Astrocyte (in vitro differentiated cells and primary cell): ENCODE measurements around the gene SLC43A1. TPM values are rescaled to one million over a fixed set of nuclear protein-coding genes. Genes with fewer than 3 reads are reported as not detected.

Experiments
- DNase-seq: peaks from one replicate; pipeline ENCODE4 v3.0.0-alpha.2; 2010; ENCODE audit warnings: low read depth
- FAIRE-seq: peaks from 2 replicates; lab custom pipeline; 2011; peaks lifted over from hg19 to GRCh38; lab: Jason Lieb, UNC
- H2AFZ ChIP-seq: 2 replicates; pipeline ENCODE4 v1.6.0; 2012; ENCODE audit warnings: low read depth, low read length, inconsistent platforms
- H3K27ac ChIP-seq: 2 replicates; pipeline ENCODE4 v1.5.1; 2011; ENCODE audit warnings: low read depth, low read length, inconsistent platforms
- H3K27me3 ChIP-seq: 2 replicates; pipeline ENCODE4 v1.6.0; 2011; ENCODE audit warnings: low read length, inconsistent platforms; ENCODE audit not compliant: insufficient read depth
- H3K36me3 ChIP-seq: 2 replicates; pipeline ENCODE4 v1.5.1; 2011; ENCODE audit warnings: low read length, inconsistent platforms; ENCODE audit not compliant: insufficient read depth
- H3K4me1 ChIP-seq: 2 replicates; pipeline ENCODE4 v1.5.1; 2011; ENCODE audit warnings: low read length, inconsistent platforms; ENCODE audit not compliant: insufficient read depth
- H3K4me2 ChIP-seq: 2 replicates; pipeline ENCODE4 v1.6.0; 2012; ENCODE audit warnings: low read length, inconsistent platforms
- H3K4me3 ChIP-seq: 2 replicates; pipeline ENCODE4 v1.5.1; 2011; ENCODE audit warnings: low read depth, mild to moderate bottlenecking, low read length, inconsistent platforms; ENCODE audit not compliant: insufficient read depth
- H3K79me2 ChIP-seq: 2 replicates; pipeline ENCODE4 v1.6.0; 2012; ENCODE audit warnings: mild to moderate bottlenecking, low read length, inconsistent platforms; ENCODE audit not compliant: insufficient read depth
- H3K9ac ChIP-seq: 2 replicates; pipeline ENCODE4 v1.6.0; 2012; ENCODE audit warnings: mild to moderate bottlenecking, low read length, inconsistent platforms
- H3K9me3 ChIP-seq: 2 replicates; pipeline ENCODE4 v1.5.1; 2012; ENCODE audit warnings: low read depth, mild to moderate bottlenecking, low read length, inconsistent platforms; ENCODE audit not compliant: insufficient read depth
- H4K20me1 ChIP-seq: 2 replicates; pipeline ENCODE4 v1.6.0; 2012; ENCODE audit warnings: low read length, inconsistent platforms; ENCODE audit not compliant: insufficient read depth
- H3K27ac Mint-ChIP-seq: one replicate; pipeline ENCODE4 v1.8.0; 2021; ENCODE audit warnings: mild to moderate bottlenecking, mixed read lengths; ENCODE audit not compliant: unreplicated experiment
- H3K27me3 Mint-ChIP-seq: one replicate; pipeline ENCODE4 v1.8.0; 2021; ENCODE audit warnings: low read depth, mixed read lengths; ENCODE audit not compliant: unreplicated experiment
- H3K36me3 Mint-ChIP-seq: one replicate; pipeline ENCODE4 v1.8.0; 2021; ENCODE audit warnings: low read depth, mixed read lengths; ENCODE audit not compliant: unreplicated experiment
- H3K4me1 Mint-ChIP-seq: one replicate; pipeline ENCODE4 v1.8.0; 2021; ENCODE audit warnings: low read depth, mixed read lengths; ENCODE audit not compliant: unreplicated experiment
- H3K4me3 Mint-ChIP-seq: one replicate; pipeline ENCODE4 v1.8.0; 2021; ENCODE audit warnings: mild to moderate bottlenecking, moderate library complexity, mixed read lengths; ENCODE audit not compliant: unreplicated experiment
- H3K9me3 Mint-ChIP-seq: one replicate; pipeline ENCODE4 v1.8.0; 2021; ENCODE audit warnings: mild to moderate bottlenecking, mixed read lengths; ENCODE audit not compliant: unreplicated experiment
- EZH2 ChIP-seq: IDR thresholded peaks from 2 replicates; pipeline ENCODE4 v1.6.1; 2012; ENCODE audit warnings: mild to moderate bottlenecking, low read length, inconsistent platforms; ENCODE audit not compliant: insufficient read depth
- total RNA-seq: library from RNA; stranded (reverse); gene quantifications from 2 replicates; pipeline ENCODE4 v1.2.1, GENCODE V29; 2021
- TF ChIP-seq, protein P1 (sequence below): IDR thresholded peaks from 2 replicates; pipeline ENCODE4 v1.5.1; 2011; ENCODE audit warnings: low read depth, mild to moderate bottlenecking, inconsistent platforms, low read length, moderate library complexity; ENCODE audit not compliant: insufficient read depth

The SLC43A1 gene
- total RNA-seq, 1 donor from 2014 or later: 3.5 TPM

DNA sequence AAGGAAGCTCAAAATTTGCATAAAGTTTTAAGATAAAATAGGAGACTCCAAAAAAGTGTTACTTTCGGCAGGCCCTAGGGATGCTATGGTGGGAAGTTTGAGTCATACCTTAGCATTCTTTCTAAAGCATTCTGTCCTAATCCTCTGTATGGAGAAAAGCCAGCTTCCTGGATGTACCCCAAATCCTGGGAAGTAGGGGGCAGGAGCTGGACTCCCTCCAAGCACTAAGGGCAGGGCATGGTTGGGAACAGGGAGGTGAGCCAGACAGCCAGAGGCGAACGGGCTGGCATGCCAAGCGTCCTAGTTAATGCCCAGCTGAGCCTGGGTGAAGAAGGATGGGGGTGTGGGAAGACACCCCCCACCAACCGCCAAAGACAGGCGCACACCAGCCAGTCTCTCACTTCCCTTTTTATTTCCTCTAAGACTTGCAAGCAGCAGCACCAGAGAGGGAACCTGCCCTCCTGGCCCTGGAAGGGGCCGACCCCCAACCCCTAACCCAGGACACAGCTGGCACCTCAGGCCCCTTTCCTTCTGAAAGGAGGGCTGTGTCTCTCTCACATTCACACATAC is 31.3 kb downstream of the SLC43A1 start:
- Histone ChIP-seq H3K4me3 (no peak overlapping the region), H2AFZ (no peak overlapping the region), H4K20me1 (no peaks in the 10 kb centered on the region), H3K4me2 (no peak overlapping the region), H3K27me3 (peaks cover 38% of the 10 kb centered on the region), H3K27ac (no peak overlapping the region), H3K4me1 (peaks cover 7% of the 10 kb centered on the region), H3K9me3 (no peaks in the 10 kb centered on the region), H3K9ac (no peak overlapping the region), H3K36me3 (no peaks in the 10 kb centered on the region), H3K79me2 (no peaks in the 10 kb centered on the region)
- peaks cover 8% of the 10 kb centered on the region for H3K36me3 Mint-ChIP-seq
- H3K4me3 Mint-ChIP-seq: no peak overlapping the region
- FAIRE-seq: no peak
- peaks cover 64% of the 10 kb centered on the region for H3K27me3 Mint-ChIP-seq
- no peak for DNase-seq
- H3K4me1 Mint-ChIP-seq: peaks cover 2% of the 10 kb centered on the region
- peaks cover 4% of the 10 kb centered on the region for H3K9me3 Mint-ChIP-seq
- TF ChIP-seq EZH2: no peak
- TF ChIP-seq, protein P1, sequence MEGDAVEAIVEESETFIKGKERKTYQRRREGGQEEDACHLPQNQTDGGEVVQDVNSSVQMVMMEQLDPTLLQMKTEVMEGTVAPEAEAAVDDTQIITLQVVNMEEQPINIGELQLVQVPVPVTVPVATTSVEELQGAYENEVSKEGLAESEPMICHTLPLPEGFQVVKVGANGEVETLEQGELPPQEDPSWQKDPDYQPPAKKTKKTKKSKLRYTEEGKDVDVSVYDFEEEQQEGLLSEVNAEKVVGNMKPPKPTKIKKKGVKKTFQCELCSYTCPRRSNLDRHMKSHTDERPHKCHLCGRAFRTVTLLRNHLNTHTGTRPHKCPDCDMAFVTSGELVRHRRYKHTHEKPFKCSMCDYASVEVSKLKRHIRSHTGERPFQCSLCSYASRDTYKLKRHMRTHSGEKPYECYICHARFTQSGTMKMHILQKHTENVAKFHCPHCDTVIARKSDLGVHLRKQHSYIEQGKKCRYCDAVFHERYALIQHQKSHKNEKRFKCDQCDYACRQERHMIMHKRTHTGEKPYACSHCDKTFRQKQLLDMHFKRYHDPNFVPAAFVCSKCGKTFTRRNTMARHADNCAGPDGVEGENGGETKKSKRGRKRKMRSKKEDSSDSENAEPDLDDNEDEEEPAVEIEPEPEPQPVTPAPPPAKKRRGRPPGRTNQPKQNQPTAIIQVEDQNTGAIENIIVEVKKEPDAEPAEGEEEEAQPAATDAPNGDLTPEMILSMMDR: no peak
- no peak overlapping the region for H3K27ac Mint-ChIP-seq

DNA sequence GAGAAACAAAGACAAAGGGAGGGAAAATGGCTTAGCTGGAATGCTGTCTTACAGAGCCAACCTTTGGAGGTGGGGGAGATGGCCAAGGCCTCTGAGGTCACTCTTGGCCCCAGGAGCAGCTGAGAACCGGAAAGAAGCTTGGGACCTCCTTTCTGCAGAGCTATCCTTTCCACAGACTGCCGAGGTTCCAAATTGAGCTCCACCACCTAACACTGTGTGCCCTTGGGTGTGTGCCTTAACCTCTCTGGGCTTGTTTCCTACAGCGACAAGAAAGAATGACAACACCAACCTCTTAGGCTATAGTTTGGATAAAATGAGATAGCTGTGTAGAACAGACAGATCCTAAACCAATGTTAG is 32.0 kb downstream of the SLC43A1 start:
- no peak overlapping the region for H3K4me3 ChIP-seq
- no peaks in the 10 kb centered on the region for H3K9me3 ChIP-seq
- peaks cover 39% of the 10 kb centered on the region for H3K27me3 ChIP-seq
- H3K9me3 Mint-ChIP-seq: peaks cover 4% of the 10 kb centered on the region
- no peaks in the 10 kb centered on the region for H4K20me1 ChIP-seq
- H3K36me3 Mint-ChIP-seq: peaks cover 5% of the 10 kb centered on the region
- H3K27ac Mint-ChIP-seq: no peak overlapping the region
- H2AFZ ChIP-seq: peak overlapping the region; percentile 69
- FAIRE-seq (no peak), DNase-seq (no peak)
- no peak for TF ChIP-seq EZH2
- TF ChIP-seq, protein P1: no peak
- no peak overlapping the region for H3K9ac ChIP-seq
- H3K27me3 Mint-ChIP-seq: peaks cover 65% of the 10 kb centered on the region
- H3K4me1 Mint-ChIP-seq: peaks cover 2% of the 10 kb centered on the region
- H3K4me2 ChIP-seq: peak overlapping the region; percentile 84
- no peaks in the 10 kb centered on the region for H3K36me3 ChIP-seq
- peaks cover 7% of the 10 kb centered on the region for H3K4me1 ChIP-seq
- H3K79me2 ChIP-seq: no peaks in the 10 kb centered on the region
- H3K4me3 Mint-ChIP-seq: peak overlapping the region; percentile 67
- H3K27ac ChIP-seq: no peak overlapping the region

DNA sequence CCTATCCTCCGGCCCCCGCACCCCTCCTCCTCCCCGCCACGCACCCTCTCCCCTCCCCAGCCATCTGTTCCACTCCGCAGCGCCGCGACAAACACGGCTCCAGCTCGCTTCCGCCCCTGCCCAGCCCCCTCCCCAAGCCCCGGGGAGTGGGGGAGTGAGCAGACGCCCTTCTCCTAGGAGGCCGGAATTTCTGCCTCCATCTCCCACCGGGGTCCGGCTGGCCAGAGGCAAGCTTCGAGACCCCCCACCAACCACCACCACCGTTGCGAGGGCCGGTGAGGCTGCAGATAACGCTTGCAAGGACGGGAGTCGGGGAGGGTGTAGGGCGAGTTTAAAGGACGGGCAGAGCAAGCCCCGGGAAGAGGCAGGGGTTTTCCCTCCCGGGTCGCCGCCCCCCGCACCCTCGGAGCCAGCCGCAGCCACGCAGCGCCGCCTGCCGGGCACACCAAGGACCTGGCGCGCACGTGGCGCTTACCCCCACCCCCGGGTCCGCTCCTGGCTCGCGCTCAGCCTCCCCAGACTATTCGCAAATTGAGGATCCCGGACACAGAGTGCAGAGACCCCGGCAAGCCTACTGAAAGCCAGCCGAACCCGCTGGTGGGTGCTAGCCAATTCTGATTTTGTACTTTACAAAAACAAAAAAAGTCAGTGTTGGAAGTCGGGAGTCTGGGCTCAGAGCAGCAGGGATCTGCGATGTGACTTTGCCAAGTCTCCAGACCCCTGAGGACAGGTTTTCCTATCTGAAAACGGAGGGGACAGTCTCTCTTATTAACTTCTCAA is 32.5 kb downstream of the SLC43A1 start:
- Histone ChIP-seq H3K79me2 (no peaks in the 10 kb centered on the region), H4K20me1 (no peaks in the 10 kb centered on the region), H3K9ac (no peak overlapping the region), H3K9me3 (no peaks in the 10 kb centered on the region), H3K27me3 (peaks cover 44% of the 10 kb centered on the region), H3K4me2 (peak overlapping the region; percentile 84), H2AFZ (peak overlapping the region; percentile 69), H3K36me3 (no peaks in the 10 kb centered on the region), H3K4me3 (no peak overlapping the region), H3K27ac (no peak overlapping the region), H3K4me1 (peaks cover 7% of the 10 kb centered on the region)
- no peak for DNase-seq
- H3K27ac Mint-ChIP-seq: no peak overlapping the region
- peaks cover 4% of the 10 kb centered on the region for H3K9me3 Mint-ChIP-seq
- H3K27me3 Mint-ChIP-seq: peaks cover 65% of the 10 kb centered on the region
- H3K4me1 Mint-ChIP-seq: peaks cover under 1% of the 10 kb centered on the region
- peak; percentile 55 for TF ChIP-seq EZH2
- TF ChIP-seq, protein P1: peak; percentile 44
- peak overlapping the region; percentile 67 for H3K4me3 Mint-ChIP-seq
- peaks cover 5% of the 10 kb centered on the region for H3K36me3 Mint-ChIP-seq
- FAIRE-seq: no peak
